NCI-H2081 (cell line): ENCODE measurements around the gene CSNK2A3.
A peak's percentile ranks its signal among the peaks of the same experiment; 100 is the strongest.
"Not testable (repeated sequence)": the region's sequence is repeated elsewhere in the genome, so short reads cannot be mapped to it uniquely, and the experiment has no call there.

Experiments
- DNase-seq, 2 experiments: peaks; one replicate each; lab custom pipeline; 2025; lab: John Stamatoyannopoulos, UW

The CSNK2A3 gene

DNA sequence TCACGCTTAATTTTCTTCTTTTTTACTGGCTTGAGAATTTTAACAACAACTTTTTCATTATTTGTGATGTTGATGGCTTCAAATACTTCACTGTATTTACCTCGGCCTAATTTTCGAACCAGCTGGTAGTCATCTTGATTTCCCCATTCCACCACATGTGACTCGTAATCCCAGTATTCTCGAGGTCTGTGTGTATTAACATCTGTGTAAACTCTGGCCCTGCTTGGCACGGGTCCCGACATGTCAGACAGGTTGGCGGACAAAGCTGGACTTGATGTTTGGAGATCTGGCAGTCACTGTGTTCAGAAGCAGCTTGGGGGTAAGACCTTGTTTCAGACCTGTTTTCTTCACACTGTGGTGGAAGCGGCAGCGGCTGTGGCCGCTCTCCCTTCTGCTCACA lies at the start of gene CSNK2A3:
Gene CSNK2A3 (minus strand): TSS at position 373 of the 400 bp plus-strand sequence. CDS start 131 bp downstream, at position 242.
- not testable (repeated sequence) for DNase-seq

DNA sequence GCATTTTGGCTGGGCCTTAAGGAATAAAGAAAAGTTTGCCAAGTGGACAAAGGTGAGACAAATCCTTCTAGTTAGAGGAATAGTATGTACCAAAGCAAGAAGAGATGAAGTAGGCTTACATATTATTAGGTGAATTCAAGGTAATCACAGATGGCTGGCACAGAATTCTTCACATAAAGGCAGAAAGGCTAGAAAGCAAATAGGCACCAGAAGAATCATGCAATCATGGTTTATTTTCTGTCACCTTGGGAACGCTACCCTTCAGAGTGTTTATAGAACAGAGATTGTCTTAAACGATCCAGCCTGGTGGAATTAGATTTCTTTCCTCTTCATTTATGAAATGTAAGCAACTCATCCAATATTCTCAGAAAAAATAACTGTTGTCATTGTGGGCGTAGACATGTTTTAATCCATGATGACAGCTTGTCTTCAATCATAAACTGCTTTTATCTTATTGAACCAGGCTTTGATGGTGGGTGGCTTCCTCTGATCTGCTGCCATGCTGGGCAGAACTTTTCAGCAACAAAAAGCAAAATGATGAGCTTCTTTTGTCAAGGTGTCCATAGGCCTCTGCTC lies 49.0 kb upstream of the CSNK2A3 start:
- DNase-seq: no peak

DNA sequence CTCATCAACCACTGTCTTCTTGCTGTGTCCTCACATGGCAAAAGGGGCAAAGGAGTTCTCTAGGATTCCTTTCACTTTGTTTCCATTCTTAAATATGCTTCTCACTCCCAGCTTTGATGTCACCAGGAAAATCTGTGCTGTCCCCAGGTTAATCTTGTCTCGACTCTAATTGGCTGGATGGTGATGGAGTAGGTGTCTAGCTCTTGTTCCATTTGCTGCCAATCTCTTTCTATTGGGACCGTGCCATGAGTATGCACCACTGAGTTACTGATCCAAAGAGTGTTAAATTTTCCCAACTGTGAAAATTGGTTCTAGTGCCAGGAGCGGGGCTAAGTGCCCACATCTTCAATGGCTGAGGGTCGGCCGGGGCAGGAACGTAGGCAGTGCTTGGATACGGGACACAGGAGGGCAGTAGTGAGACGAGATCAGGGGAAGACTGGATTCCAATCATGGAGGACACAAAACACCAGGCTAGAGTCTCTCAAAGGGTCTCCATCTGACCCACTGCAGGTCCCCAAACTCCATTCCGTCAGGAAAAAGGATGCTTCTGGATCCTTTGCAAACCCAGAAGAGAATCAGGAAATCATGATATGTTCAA lies 47.7 kb upstream of the CSNK2A3 start:
- DNase-seq: no peak

- no peak for DNase-seq
These were observed 47.1 kb upstream of the CSNK2A3 start for GRCh38 chr11:11400121-11400520.

DNA sequence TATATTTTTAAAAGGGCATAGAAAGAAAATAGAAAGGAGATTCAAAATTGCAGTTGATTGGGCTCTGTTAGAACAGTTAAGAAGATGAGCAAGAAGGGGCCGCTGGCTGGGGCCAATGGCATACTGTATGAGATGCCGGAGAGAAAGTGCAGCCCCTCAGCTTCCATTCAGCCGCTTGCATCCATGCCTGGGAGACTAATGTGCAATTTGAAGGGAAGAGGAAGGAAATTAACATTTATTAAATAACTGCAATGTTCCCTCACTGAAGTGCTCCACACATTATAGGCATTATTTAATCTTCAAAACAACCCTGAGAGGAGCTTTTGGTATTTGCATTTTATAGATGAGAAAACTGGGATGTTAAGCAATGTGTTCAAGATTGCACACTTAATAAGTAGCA lies 44.7 kb upstream of the CSNK2A3 start:
- no peak for DNase-seq

DNA sequence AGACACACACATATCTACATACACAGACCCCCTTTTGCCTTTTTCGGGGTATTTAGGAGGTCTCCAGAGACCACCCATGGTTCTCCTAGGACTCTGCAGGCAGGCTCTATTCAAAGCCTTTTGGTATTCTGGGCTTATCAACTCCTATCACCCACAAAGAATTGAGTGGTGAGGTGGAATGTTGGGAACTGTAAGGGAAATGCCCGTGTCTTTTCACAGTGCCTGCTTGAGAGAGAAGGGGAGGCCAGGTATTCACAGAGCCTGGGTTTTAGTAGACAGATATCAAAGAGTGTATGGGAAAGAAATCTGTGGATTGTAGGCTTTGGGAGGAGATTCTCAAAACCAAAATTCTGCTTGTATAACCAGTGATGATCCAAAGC lies 44.0 kb upstream of the CSNK2A3 start:
- no peak for DNase-seq

DNA sequence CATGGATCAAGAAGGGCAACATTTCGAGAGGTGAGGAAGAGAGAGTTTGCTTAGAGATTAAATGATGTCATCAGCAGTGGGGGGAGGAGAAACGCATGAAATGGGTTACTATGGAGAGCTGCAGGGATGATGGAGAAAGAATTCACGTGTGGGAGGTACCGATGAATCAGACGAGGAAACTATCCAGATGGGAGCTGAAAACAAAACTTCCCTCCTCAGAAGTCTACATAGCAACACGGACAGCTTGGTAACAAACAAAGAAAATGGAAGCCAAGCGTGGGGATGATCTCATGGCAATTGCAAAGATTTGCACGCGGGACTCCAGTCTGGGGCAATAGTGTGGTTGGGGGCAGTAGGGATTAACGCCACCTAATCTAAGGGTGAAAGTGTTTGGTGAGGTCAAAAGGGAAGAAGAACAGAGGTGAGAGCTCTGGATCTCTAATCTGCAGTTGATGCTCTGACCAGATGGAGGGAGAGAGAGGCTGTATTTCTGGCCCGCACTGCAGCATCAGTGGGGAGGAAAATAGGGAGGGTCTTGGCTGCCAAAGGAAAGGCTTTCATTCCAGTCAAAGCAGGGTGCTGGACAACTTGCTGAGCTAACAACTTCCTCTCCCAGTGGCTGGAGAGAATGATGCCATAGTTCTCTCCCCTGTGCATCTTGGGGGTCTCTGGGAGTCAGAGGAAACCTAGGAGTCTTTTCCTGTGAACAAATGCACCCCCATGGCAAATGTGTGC lies 43.4 kb upstream of the CSNK2A3 start:
- no peak for DNase-seq

GRCh38 chr11:11395126-11395525 lies 42.1 kb upstream of the CSNK2A3 start:
- DNase-seq: no peak

DNA sequence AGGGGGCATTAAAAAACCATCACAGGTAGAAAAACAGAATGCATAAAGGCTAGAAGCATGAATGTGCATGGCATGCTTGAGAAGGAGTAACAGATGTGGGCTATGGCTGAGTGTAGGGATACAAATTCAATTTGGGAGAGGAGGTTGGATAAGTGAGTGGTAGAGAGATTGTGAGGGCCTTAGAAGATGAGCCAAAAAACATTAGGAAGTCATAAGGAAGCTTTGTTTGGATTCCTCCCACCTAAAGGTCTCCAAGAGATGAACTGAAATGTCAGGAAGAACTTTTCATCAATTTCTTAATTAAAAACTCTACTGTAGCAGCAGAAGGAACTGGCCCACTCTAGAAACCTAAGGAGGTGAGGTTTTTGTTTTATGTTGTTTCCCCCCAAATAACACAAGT lies 41.2 kb upstream of the CSNK2A3 start:
- DNase-seq: no peak

- no peak for DNase-seq
These were observed 38.9 kb upstream of the CSNK2A3 start for GRCh38 chr11:11391796-11392463.

DNA sequence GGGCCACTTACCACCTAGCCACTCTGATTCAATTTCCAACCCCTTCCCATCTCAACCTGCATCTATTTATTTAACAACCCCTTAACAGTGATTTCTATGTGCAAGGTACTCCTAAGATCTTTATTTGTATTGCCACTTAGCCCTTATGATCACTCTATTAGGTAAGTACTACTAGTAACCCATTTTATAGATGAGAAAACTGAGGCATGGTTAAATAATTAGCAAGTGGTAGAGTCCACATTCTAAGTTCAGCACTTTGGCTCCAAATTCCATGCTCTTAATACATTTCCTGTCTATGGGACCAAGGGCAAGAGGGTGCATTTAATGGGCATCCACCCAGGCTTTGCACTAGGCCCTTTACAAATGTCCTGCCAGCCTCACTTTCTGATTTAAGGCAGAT lies 38.1 kb upstream of the CSNK2A3 start:
- DNase-seq: no peak

DNA sequence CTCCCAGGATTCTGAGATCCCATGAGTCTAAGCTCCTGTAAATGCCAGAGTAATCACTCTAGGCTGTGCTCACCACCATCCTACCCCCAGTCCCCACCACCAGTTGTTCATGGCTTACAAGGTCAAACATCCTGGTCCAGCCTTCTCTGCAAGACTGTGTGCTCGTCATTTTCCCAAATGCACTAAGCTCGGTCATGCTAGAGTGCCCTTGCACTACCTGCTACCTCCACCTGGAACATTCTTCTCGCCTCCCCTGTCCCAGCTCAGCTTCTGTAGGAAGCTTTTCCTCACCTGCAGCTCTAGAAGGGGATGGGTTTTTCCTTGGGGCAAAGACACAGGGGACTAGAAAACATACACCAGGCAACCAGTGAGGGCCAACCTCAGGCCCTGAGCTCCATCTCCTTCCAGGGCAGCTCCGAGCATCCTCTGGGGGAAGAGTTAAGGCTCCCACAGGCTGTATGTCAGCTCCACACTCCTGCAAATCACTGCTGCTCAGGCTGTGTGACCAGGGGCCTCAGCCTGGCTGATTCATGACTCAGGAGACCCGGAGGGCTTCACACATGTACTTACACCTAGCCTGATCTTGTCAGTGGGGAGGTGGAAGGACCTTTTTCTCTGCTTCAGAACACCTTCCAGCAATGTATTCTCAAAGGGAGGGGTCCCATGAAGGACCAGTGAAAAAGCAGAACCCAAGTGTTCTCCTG lies 37.2 kb upstream of the CSNK2A3 start:
- DNase-seq: no peak

DNA sequence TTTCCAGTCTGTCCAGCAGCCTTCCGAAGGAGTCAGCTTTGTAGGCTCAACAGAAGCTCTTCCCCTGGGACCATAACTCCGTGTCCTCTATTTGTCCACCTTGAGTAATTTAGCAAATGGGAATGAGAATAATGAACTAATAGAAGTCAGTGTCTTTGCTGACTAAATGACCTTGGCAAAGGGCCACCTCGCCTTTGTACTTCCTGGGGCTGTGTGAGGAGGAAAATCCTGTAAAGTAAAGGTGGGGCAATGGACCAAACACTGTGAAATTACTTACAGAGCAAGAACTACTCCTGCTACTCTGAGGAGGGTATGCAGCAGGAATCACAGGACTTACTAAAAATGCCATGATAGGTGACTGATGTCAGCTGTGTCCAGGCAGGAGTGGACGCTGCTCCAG lies 36.2 kb upstream of the CSNK2A3 start:
- peak in 1 of 2 experiments; percentile 16 for DNase-seq

- no peak for DNase-seq
These were observed 34.7 kb upstream of the CSNK2A3 start for GRCh38 chr11:11387622-11388305.

DNA sequence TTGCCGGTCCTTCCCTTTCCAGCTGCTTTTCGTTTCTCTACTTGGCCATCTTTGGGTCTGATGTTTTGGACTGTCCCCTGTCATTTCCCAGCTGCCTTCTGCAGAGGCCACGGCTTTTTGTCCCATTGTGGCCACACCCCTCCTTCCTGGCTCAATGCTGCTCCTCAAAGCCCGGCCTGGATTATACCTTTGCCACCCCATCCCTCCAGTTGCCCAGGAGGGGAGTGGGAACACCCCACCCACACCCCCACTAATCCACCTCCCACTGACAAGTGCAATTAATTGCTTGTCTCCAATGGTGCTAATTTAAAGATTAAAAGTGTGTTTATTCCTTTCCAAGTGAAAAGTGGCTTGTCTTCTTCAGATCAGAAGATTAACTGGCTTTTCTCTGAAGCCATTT lies 34.2 kb upstream of the CSNK2A3 start:
- no peak for DNase-seq

- no peak for DNase-seq
These were observed 31.8 kb upstream of the CSNK2A3 start for GRCh38 chr11:11384829-11385228.

DNA sequence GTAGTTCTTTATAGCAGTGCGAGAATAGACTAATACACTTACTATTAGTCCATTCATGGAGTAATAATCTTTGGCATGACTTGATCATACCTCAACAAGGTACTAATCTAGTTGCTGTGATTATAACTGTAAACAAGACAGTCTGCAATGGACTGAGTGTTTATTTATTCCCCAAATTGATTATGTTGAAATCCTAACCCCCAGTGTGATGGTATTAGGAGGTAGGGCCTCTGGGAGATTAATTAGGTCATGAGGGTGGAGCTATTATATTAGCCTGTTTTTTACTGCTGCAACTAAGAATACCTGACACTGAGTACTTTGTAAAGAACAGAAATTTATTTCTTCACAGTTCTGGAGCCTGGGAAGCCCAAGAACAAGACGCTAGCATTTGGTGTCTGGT lies 30.9 kb upstream of the CSNK2A3 start:
- DNase-seq: no peak

- peak in 1 of 2 experiments; percentile 46 for DNase-seq
These were observed 29.9 kb upstream of the CSNK2A3 start for GRCh38 chr11:11382858-11383532.

DNA sequence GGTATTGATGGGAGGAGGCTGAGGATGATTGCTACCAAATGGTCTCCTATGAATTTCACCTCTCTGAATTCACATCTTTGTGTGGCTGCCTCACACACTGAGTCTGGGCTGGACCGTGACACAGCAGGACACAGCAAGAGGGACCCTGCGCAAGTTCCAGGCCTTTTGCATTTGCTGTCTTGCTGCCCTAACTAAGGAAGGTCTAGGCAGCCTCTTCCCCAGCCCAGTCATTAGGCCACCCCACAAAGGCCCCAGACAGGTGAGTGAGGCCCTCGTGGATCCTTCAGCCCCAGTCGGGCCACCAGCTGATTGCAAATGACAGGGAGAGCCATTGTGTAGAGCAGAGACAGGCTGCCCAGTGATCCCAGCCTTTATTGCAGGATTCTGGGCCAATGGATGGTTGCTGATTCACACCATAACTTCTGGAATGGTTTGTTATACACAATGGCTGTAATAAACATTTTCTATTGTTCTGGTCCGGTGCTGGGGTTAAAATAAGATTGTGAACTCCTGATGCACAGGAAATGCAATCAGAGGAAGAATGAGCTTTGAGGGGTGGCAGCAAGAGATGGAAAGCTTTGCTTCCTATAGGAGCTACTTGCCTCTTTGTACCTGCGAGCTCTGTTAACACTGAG lies 28.5 kb upstream of the CSNK2A3 start:
- DNase-seq: no peak

- no peak for DNase-seq
These were observed 27.8 kb upstream of the CSNK2A3 start for GRCh38 chr11:11380883-11381282.

DNA sequence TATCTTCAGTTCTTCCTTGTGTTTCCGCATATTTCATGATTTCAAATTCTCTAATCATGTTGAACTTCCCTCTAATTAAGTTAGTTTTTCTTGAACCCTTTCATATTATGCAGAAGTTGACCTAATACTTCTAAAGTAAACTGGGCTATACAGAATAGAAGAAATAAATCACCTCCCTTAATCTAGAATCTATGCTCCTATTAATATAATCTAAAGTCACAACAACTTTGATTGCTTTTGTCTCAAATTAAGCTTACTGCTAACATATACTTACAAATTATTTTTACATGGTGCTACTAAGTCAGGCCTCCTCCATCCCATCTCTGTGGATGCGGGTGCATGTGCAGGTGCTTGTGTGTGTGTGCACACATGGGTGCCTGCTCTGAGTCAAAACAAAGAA lies 27.3 kb upstream of the CSNK2A3 start:
- DNase-seq: no peak
